T-helper 1 cell treated with Interleukin-12 subunit alpha and Interleukin-12 subunit beta and Interleukin-4 antibody, amounts not matched to agents 30 ng/mL and 1 ng/mL, for 36 hours (primary cell): Measurements from ENCODE around the gene C19orf12. TPM values are rescaled to one million over a fixed set of nuclear protein-coding genes. Genes with fewer than 3 reads are reported as not detected.

Experiments used
- intact Hi-C: fragments of 100-400 bp; cut with micrococcal nuclease; formaldehyde crosslinking; loops from one replicate; pipeline ENCODE4 v1.15.1; 2024
- total RNA-seq: library from RNA; stranded (reverse); gene quantifications from 2 replicates; pipeline ENCODE4 v1.2.3, GENCODE V29; 2022

C19orf12 gene
- total RNA-seq, 1 donor from 2014 or later = 53.8 TPM

- intact Hi-C loops = loop anchor here (1.0 kb wide), 4 partner anchors 8 to 180 kb away; no protein-coding TSS in a partner anchor
These were observed 49.7 kb downstream of the C19orf12 start, which contains the start of gene PLEKHF1 for GRCh38 chr19:29665215-29665825. Gene PLEKHF1, plus strand, starts transcription at chr19:29665461. Its CDS starts 8,379 bp downstream, at chr19:29673840.

- intact Hi-C loops = loop anchor here (1.0 to 5.0 kb wide), 5 partner anchors 9 to 1688 kb away; no protein-coding TSS in a partner anchor
These were observed 50.3 kb downstream of the C19orf12 start for GRCh38 chr19:29664753-29665214.

GRCh38 chr19:29663861-29664752, 51.0 kb downstream of the C19orf12 start:
- intact Hi-C loops = loop anchor here (5.0 kb wide), 1 partner anchor 1688 kb away; no protein-coding TSS in a partner anchor

- intact Hi-C loops = loop anchor here (5.0 kb wide), 1 partner anchor 1689 kb away; no protein-coding TSS in a partner anchor
These were observed 52.3 kb downstream of the C19orf12 start for GRCh38 chr19:29662604-29663404.

- intact Hi-C loops = loop anchor here (5.0 kb wide), 1 partner anchor 1690 kb away; no protein-coding TSS in a partner anchor
These were observed 52.8 kb downstream of the C19orf12 start for GRCh38 chr19:29662278-29662603.

GRCh38 chr19:29660835-29661234, 54.2 kb downstream of the C19orf12 start:
- intact Hi-C loops = loop anchor here (5.0 kb wide), 1 partner anchor 1691 kb away; no protein-coding TSS in a partner anchor

- intact Hi-C loops = no loop called here
These were observed 56.7 kb downstream of the C19orf12 start for GRCh38 chr19:29658221-29658991.

- intact Hi-C loops = no loop called here
These were observed 59.3 kb downstream of the C19orf12 start for GRCh38 chr19:29655648-29656335.

- intact Hi-C loops = no loop called here
These were observed 61.7 kb downstream of the C19orf12 start for GRCh38 chr19:29653398-29653797.

GRCh38 chr19:29651622-29652394, 63.3 kb downstream of the C19orf12 start:
- intact Hi-C loops = loop anchor here (2.0 kb wide), 1 partner anchor 15 kb away; no protein-coding TSS in a partner anchor

GRCh38 chr19:29650772-29651387, 64.2 kb downstream of the C19orf12 start:
- intact Hi-C loops = loop anchor here (2.0 kb wide), 1 partner anchor 14 kb away; no protein-coding TSS in a partner anchor

Other genes starting within 250 kb of the C19orf12 start
- gene VSTM2B, start 189.3 kb downstream of the C19orf12 start, total RNA-seq = not detected in 2 replicates
- 99.5 and 106 TPM in 2 replicates for gene POP4, start 109.0 kb downstream of the C19orf12 start, total RNA-seq
- gene PLEKHF1, start 49.8 kb downstream of the C19orf12 start, total RNA-seq = 52.0 and 53.1 TPM in 2 replicates
- 52.4 and 55.7 TPM in 2 replicates for gene CCNE1, start 96.7 kb upstream of the C19orf12 start, total RNA-seq
- 47.4 and 53.9 TPM in 2 replicates for gene URI1, start 227.0 kb upstream of the C19orf12 start, total RNA-seq